ENCODE measurements around the gene ARFGAP3. TPM values are rescaled to one million over a fixed set of nuclear protein-coding genes. Genes with fewer than 3 reads are reported as not detected.
A peak's percentile ranks its signal among the peaks of the same experiment; 100 is the strongest.

Gene ARFGAP3
- total and polyA plus RNA-seq, 7 donors = 23.4 to 45.3 (median 35.7) TPM

- H3K9me3 ChIP-seq = no peaks in the 10 kb centered on the region
- no peak overlapping the region for H3K27ac ChIP-seq
- no peaks in the 10 kb centered on the region for H3K27me3 ChIP-seq
- H3K4me3 ChIP-seq = no peak overlapping the region
- TF ChIP-seq POLR2AphosphoS5 (IDR thresholded peaks at IDR 0.05) (no peak), POLR2A (IDR thresholded peaks at IDR 0.05) (no peak), CTCF (IDR thresholded peaks at IDR 0.05) (no peak), EP300 (IDR thresholded peaks at IDR 0.05) (no peak)
- peaks cover 0 to 19% (median 7%) of the 10 kb centered on the region in 4 donors for H3K4me1 ChIP-seq
- DNase-seq = no peak
- 62 to 86% methylated on average over 4 of the region's 4 CpGs for WGBS, 2 donors
- intact Hi-C loops (cut with DNase I) = no loop called here
- no peaks in the 10 kb centered on the region for H3K36me3 ChIP-seq
Observed at GRCh38 chr22:42860968-42861367, 3.9 kb upstream of the ARFGAP3 start.

DNA sequence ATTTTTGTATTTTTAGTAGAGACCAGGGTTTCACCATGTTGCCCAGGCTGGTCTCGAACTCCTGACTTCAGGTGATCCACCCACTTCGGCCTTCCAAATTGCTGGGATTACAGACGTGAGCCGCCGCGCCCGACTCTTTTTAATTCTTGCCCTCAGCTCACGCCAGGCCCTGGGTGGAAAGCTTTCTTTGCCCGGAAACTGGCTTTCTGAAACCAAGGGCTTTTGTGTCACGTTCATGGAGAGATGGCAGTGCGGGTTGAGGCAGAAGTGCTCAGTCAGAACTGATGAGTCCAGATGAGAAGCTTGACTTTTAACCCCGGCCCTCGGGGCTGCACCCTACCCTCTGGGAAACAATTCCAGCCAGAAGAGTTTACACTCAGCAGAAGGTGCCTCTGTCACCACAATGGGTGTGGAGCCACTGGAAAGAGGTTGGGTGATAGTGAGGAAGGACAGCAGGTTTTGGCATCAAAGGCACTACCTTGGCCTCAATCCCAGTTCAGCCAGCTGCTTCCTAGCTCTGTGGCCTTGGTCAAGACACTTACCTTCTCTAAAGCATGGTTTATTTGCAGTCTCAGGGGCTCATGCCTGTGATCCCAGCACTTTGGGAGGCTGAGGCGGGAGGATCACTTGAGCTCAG is 890 bp upstream of the ARFGAP3 start:
- peak overlapping the region; percentile 90 to 98 (median 94) for H3K27ac ChIP-seq
- intact Hi-C loops (cut with DNase I) = loop anchor here (2.0 to 10.0 kb wide), 4 partner anchors 157 to 287 kb away; partner anchors contain the start of genes ATP5MGL, CYB5R3, MCAT and PACSIN2
- H3K9me3 ChIP-seq = no peaks in the 10 kb centered on the region
- peak overlapping the region in 3 of 4 donors; percentile 68 to 95 (median 71) for H3K4me3 ChIP-seq
- H3K4me1 ChIP-seq = peaks cover 0 to 31% (median 17%) of the 10 kb centered on the region in 4 donors
- no peaks in the 10 kb centered on the region for H3K27me3 ChIP-seq
- H3K36me3 ChIP-seq = no peaks in the 10 kb centered on the region
- TF ChIP-seq EP300 (IDR thresholded peaks at IDR 0.05) (no peak), POLR2A (IDR thresholded peaks at IDR 0.05) (no peak), CTCF (IDR thresholded peaks at IDR 0.05) (no peak), POLR2AphosphoS5 (IDR thresholded peaks at IDR 0.05) (no peak)
- DNase-seq = no peak
- 84 to 92% methylated on average over 14 of the region's 14 CpGs for WGBS, 2 donors

GRCh38 chr22:42856179-42856864 is 751 bp downstream of the ARFGAP3 start:
- peak overlapping the region; percentile 68 to 95 (median 78) for H3K4me3 ChIP-seq
- no peaks in the 10 kb centered on the region for H3K9me3 ChIP-seq
- TF ChIP-seq POLR2AphosphoS5 (IDR thresholded peaks at IDR 0.05) = peak in 3 of 4 donors; percentile 15 to 48 (median 39)
- no peak for TF ChIP-seq EP300 (IDR thresholded peaks at IDR 0.05)
- TF ChIP-seq POLR2A (IDR thresholded peaks at IDR 0.05) = no peak
- no peak for TF ChIP-seq CTCF (IDR thresholded peaks at IDR 0.05)
- WGBS, 2 donors = 1% methylated on average over 44 of the region's 44 CpGs
- H3K27ac ChIP-seq = peak overlapping the region; percentile 90 to 98 (median 94)
- H3K4me1 ChIP-seq = peaks cover 0 to 27% (median 17%) of the 10 kb centered on the region in 4 donors
- no peaks in the 10 kb centered on the region for H3K36me3 ChIP-seq
- intact Hi-C loops (cut with DNase I) = loop anchor here (2.0 to 10.0 kb wide), 4 partner anchors 158 to 288 kb away; partner anchors contain the start of genes ATP5MGL, CYB5R3, MCAT and PACSIN2
- H3K27me3 ChIP-seq = no peaks in the 10 kb centered on the region
- peak; percentile 82 for DNase-seq

- intact Hi-C loops (cut with DNase I) = loop anchor here (2.0 to 10.0 kb wide), 4 partner anchors 159 to 289 kb away; partner anchors contain the start of genes ATP5MGL, CYB5R3, MCAT and PACSIN2
- H3K27me3 ChIP-seq = no peaks in the 10 kb centered on the region
- no peaks in the 10 kb centered on the region for H3K9me3 ChIP-seq
- TF ChIP-seq EP300 (IDR thresholded peaks at IDR 0.05) = no peak
- TF ChIP-seq POLR2A (IDR thresholded peaks at IDR 0.05) = no peak
- TF ChIP-seq POLR2AphosphoS5 (IDR thresholded peaks at IDR 0.05) = no peak
- no peak for TF ChIP-seq CTCF (IDR thresholded peaks at IDR 0.05)
- H3K36me3 ChIP-seq = no peaks in the 10 kb centered on the region
- DNase-seq = no peak
- H3K4me1 ChIP-seq = peaks cover 0 to 27% (median 17%) of the 10 kb centered on the region in 4 donors
- H3K27ac ChIP-seq = peak overlapping the region; percentile 90 to 98 (median 94)
- 17 to 52% methylated on average over 4 of the region's 4 CpGs for WGBS, 2 donors
- peak overlapping the region; percentile 68 to 95 (median 78) for H3K4me3 ChIP-seq
Observed at GRCh38 chr22:42855721-42856120, 1.4 kb downstream of the ARFGAP3 start.

Data from sigmoid colon (tissue), 7 donors.